GM18951 (cell line): ENCODE measurements around the gene SEMA4F.
"Not testable (repeated sequence)": the region's sequence is repeated elsewhere in the genome, so short reads cannot be mapped to it uniquely, and the experiment has no call there.

ENCODE experiments used
- POLR2A ChIP-seq: IDR thresholded peaks from 4 replicates; pipeline ENCODE4 v1.6.1; 2011; ENCODE audit warnings: mild to moderate bottlenecking; ENCODE audit not compliant: insufficient read length, insufficient read depth; ENCODE audit errors: extremely low read depth
- in situ Hi-C: fragments of 300-500 bp; cut with MboI; formaldehyde crosslinking; loops from one replicate; pipeline ENCODE4 v1.12.0; 2022; ENCODE audit warnings: low sequenced_read_pairs, mixed read lengths, inconsistent platforms; ENCODE audit not compliant: unreplicated experiment

SEMA4F gene, protein sequence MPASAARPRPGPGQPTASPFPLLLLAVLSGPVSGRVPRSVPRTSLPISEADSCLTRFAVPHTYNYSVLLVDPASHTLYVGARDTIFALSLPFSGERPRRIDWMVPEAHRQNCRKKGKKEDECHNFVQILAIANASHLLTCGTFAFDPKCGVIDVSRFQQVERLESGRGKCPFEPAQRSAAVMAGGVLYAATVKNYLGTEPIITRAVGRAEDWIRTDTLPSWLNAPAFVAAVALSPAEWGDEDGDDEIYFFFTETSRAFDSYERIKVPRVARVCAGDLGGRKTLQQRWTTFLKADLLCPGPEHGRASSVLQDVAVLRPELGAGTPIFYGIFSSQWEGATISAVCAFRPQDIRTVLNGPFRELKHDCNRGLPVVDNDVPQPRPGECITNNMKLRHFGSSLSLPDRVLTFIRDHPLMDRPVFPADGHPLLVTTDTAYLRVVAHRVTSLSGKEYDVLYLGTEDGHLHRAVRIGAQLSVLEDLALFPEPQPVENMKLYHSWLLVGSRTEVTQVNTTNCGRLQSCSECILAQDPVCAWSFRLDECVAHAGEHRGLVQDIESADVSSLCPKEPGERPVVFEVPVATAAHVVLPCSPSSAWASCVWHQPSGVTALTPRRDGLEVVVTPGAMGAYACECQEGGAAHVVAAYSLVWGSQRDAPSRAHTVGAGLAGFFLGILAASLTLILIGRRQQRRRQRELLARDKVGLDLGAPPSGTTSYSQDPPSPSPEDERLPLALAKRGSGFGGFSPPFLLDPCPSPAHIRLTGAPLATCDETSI

DNA sequence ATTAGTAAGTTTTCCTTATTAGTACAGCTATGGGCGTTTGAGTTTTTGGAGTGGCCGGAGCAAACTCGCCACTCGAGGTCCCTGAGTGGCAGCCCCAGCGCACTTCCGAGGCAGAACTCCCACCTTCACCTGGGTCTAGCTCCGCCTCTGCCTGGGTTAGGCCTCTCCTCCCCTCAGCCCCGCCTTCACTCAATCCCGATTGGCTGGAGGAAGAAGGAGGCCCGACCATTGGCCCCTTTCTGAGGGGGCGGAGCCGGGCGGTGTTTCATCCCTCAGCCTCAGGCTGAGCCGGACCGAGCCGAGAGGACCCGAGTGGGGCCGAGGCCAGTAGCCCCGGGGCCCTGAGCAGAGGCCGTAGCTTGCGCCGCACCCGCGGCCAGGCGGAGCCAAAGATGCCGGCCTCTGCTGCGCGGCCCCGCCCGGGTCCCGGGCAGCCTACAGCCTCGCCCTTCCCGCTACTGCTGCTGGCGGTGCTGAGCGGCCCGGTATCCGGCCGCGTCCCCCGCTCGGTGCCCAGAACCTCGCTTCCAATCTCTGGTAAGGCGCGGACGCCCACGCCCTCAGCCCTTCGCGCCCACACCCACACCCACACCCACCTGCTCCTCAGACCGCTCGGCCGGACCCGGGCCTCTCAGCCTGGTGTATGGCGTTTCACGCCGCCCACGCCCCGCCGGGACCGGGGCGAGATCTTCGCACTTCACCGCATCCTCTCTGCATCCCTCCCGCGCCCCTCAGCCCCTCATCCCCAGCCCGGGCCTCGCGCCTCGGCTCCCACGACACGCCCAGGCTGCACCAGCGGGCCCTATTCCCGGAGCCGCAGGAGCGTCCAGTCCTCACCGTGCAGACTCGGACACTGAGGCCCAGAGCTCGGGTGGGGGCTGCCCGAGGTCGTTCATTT is at the start of gene SEMA4F:
TSS of gene SEMA4F (plus strand) at position 263 of the 898 bp plus-strand sequence. CDS start at position 393, 130 bp downstream.
- TF ChIP-seq POLR2A = peak; percentile 64
- in situ Hi-C loops = no loop called here

DNA sequence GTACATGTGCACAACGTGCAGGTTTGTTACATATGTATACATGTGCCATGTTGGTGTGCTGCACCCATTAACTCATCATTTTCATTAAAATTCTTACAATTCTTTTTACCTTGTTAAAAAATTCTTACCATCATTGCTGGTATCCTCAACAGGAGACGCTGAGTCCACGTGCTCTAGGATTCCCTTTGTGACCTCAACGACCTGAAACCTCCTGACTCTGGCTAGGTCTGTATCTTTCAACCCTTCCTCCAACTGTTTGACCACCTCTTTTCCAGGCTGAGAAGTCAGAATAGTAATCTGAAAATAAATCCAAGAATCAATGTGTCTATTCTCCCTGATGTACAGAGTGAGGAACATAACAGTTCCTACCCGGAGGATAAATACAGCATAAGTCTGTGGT is 47.1 kb upstream of the SEMA4F start:
- in situ Hi-C loops = no loop called here
- no peak for TF ChIP-seq POLR2A

DNA sequence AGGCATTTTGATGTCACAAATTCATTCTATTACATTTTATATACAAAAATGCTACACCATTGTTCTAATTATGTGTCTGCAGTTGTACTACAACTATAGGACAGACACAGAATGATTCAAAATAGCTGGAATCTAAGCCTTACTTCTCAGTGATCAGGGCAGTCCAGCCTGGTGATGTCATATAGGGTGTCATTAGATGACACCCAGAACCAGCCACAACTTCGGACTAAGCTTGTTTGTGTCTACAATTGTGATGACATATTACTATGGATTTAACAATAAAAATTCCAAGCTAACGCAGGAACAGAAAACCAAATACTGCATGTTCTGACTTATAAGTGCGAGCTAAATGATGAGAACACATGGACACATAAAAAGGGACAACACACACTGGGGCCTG is 36.9 kb upstream of the SEMA4F start:
- in situ Hi-C loops = no loop called here
- no peak for TF ChIP-seq POLR2A

DNA sequence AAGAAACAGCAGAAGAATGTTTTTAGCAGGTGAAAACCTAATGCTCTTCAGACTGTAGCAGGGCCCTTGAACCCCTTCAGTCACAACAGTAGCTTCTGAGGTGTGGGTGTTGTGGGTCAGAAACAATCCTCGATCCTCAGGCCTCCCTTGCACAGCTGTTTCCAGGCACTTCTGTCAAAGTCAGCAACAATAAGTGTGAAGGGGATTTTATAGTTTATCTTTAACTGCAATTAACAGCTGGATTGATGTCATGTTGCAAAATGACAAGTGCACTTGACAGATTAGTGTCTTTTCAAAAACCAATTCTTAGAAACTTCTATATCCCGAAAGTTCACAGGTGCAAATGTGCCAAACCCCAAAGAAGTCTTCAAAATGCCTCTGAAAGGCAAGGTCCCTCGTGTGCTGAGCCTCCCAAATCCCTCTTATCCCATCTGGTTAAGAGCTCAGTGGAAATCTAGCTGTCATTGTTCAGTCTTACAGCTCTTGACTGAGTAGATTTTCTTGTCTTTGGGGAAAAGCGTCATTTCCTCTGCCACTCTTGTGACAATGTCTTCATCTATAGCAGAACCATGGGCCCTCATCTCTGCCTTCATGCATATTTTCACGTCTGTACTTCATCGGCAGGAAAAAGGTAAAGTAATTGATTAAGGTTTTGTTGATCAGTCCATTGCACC is 35.5 kb upstream of the SEMA4F start:
- in situ Hi-C loops = no loop called here
- TF ChIP-seq POLR2A = no peak

DNA sequence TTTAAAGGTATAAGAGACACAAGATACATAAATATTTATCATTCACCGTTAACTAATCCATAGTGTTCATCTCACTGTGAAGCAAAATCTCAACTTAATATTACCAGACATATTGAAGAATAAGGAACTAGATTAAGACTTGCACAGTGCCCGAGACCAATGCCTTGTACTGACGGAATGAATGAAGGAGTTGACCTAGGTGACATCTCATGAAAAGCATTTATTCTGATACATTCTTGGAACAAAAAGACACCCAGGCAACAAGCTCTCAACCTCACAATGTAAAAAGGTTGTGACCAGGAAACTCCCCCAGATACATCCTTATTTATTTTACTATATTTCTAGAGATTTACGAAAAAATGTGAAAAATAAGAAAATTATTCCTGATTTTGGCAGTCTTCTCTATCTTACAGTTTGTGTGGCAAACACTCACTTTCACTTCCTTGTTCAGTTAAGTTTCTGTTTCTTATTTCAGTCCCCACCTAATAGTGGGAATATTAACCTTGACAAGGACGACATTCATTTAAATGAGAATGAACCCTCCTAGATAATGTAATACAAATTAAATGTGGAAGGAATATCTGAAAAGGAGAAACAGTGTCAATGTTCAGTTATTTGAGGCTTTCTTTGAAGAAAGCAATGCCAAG is 34.3 kb upstream of the SEMA4F start:
- TF ChIP-seq POLR2A = no peak
- in situ Hi-C loops = no loop called here

DNA sequence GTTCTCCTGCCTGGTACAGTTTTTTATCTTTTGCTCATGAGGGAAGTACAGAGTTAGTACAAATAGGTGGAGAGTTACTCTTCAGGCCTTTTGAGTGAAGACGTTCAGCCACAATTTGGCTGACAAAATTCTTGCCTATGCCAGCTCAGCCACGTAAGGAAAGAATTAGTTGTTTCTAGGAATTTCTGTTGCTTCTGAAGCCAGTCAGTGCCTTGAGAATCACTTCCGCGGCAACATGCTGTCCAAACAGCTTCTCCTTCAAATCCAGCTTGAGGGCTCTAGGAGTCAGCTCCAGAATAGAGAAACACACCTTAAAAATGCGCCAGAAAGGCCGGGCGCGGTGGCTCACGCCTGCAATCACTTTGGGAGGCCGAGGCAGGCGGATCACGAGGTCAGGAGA is 33.4 kb upstream of the SEMA4F start:
- in situ Hi-C loops = no loop called here

DNA sequence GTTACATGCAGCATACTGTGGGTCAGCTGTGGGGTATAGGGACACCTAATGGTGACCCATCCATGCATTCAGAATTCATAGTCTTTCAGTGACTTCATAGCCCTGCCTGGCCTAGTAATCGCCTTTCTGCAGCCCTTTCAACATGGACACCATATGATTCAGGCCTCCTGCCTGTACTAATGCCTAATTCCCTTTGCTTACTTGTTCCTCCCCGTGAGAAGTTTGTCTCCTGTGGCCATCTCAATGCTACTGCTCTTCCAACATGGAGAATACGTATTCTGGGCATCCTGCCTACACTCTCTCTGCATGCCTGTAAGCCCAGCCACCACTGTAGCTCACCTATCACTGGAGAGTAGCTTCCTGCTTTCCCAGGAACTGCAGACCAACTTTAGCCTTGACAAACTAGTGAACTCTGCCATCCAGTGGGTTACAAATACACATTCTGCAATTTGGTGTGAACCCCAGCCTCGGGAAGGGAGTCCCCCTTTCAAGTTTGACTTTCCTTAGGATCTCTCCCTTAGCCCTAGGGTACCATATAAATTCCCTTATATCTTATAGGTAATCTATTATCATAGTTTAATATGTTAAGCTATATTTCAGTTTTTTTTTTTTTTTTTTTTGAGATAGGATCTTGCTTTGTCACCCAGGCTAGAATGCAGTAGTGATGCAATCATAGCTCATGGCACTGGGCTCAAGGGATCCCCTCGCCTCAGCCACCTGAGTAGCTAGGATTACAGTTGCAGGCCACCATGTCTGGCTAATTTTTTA is 28.2 kb upstream of the SEMA4F start:
- TF ChIP-seq POLR2A = no peak
- in situ Hi-C loops = no loop called here

More for the DNA sequence above, 33.4 kb upstream of the SEMA4F start:
- TF ChIP-seq POLR2A = no peak

DNA sequence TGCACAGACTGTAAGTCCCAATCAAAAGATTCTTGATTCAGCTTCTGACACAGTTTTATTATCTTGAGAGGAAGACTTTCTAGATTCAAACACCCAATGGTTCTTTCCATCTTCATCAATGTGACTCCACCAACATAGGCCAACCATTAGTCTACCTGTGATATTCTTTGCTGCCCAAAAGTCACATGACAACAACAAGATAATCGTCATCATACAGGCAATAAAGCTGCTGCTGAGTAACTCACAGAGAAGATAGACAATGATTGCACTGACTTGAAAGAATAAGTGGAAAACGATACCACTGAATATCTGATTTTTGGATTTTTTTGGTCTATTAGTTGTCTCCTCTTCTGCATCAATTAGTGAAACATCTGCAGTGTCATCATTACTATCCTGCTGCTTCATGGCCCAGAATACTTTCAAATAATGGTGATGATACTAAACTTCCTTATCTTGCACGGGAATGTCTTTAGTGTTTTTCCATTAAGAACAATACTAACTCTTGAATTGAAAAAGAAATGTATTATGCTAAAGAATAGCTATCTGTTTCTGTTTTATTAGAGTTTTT is 25.4 kb upstream of the SEMA4F start:
- in situ Hi-C loops = no loop called here
- no peak for TF ChIP-seq POLR2A

DNA sequence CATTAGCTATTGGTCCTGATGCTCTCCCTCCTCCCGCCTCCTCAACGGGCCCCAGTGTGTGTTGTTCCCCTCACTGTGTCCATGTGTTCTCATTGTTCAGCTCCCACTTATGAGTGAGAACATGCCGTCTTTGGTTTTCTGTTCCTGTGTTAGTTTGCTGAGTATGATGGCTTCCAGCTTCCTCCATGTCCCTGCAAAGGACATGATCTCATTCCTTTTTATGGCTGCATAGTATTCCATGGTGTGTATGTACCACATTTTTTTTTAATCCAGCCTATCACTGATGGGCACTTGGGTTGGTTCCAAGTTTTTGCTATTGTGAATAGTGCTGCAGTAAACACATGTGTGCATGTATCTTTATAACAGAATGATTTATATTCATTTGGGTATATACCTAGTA is 23.6 kb upstream of the SEMA4F start:
- in situ Hi-C loops = not testable (repeated sequence)

DNA sequence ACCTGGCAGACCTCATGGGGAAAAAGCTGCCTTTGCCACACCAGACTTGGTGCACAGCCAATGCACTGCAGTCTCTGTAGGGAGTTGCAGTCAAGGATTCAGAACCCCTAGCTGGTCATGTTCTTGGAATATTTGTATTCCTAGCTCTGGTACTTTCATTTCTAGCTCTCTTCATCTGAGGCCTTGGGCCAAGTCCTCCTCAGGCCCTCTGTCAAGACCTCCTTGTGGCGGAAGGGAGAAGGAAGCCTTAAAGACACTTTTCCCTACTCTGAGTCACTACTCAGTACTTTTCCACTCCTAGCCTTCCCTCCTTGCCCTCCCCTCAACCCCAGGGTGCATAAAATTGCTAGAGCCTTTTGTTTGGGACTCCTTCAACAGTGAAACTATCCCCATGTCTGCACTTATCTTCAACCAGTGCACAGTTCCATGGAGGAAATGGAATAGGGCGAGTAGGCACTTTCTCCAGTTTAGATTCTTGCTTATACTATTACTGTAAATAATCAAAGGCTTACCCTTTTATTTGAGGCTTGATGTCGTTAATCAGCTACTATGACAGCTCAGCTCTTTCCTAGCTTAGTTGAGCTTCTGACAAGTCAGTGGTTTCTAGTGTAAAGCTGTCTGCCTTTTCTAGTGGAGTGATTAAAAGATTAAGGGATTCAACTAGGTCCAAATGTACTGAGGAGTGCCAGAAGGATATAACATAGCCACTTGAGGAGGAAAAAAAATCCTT is 21.7 kb upstream of the SEMA4F start:
- in situ Hi-C loops = no loop called here
- no peak for TF ChIP-seq POLR2A

DNA sequence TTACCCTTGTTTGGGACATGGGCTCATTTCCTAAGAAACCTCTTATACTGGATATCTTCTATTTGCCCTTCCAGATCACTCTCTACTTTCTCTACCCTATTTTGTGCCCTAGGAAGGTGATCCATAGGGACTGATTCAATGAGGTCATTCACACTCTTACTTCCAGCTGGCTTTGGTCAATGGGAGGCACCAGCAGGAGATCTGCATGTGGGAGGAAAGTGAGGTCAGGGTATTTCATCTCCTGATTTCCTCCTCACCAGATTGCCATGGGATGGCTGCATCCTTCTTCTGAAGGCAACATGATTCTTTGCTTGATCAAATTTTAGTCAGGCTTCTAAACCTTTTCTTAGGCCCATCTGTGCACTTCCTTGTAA is 21.1 kb upstream of the SEMA4F start:
- no peak for TF ChIP-seq POLR2A
- in situ Hi-C loops = no loop called here
